GM18519 (cell line): Measurements from ENCODE around the gene FALEC.

Experiments
- ATAC-seq: cut with Tn5 transposase; IDR thresholded peaks from one replicate; pipeline ENCODE4 v1.9.1; 2021; ENCODE audit warnings: mild to moderate bottlenecking, moderate library complexity; ENCODE audit not compliant: unreplicated experiment, low FRiP score

Gene FALEC

GRCh38 chr1:150511551-150511950 is 4.0 kb upstream of the FALEC start:
- no peak for ATAC-seq

- ATAC-seq, result no peak
Observed at GRCh38 chr1:150511985-150512660, 3.4 kb upstream of the FALEC start.

GRCh38 chr1:150512846-150513245 is 2.7 kb upstream of the FALEC start:
- no peak for ATAC-seq

- ATAC-seq, result no peak
Observed at GRCh38 chr1:150513351-150513791, 2.2 kb upstream of the FALEC start.

GRCh38 chr1:150514260-150514659 is 1.3 kb upstream of the FALEC start:
- ATAC-seq, result no peak

- no peak for ATAC-seq
Observed at GRCh38 chr1:150514913-150515327, 632 bp upstream of the FALEC start.

GRCh38 chr1:150516050-150516591 is 569 bp downstream of the FALEC start:
- no peak for ATAC-seq

- no peak for ATAC-seq
Observed at GRCh38 chr1:150516616-150517015, 1.1 kb downstream of the FALEC start.

- ATAC-seq, result no peak
Observed at GRCh38 chr1:150521196-150521968, 5.8 kb downstream of the FALEC start.

- ATAC-seq, result no peak
Observed at GRCh38 chr1:150525348-150525747, 9.8 kb downstream of the FALEC start.

GRCh38 chr1:150528196-150528595 is 12.6 kb downstream of the FALEC start:
- ATAC-seq, result no peak

- ATAC-seq, result no peak
Observed at GRCh38 chr1:150529017-150529416, 13.5 kb downstream of the FALEC start.

- no peak for ATAC-seq
Observed at GRCh38 chr1:150530491-150531159, 15.1 kb downstream of the FALEC start.

GRCh38 chr1:150532860-150533259 is 17.3 kb downstream of the FALEC start:
- ATAC-seq, result no peak

- no peak for ATAC-seq
Observed at GRCh38 chr1:150534002-150534401, 18.4 kb downstream of the FALEC start.

GRCh38 chr1:150535511-150536287 is 20.1 kb downstream of the FALEC start:
- no peak for ATAC-seq

- no peak for ATAC-seq
Observed at GRCh38 chr1:150536836-150537731, 21.5 kb downstream of the FALEC start.

GRCh38 chr1:150537732-150538684 is 22.5 kb downstream of the FALEC start:
- no peak for ATAC-seq
